ENCODE measurements around the gene A2M.

A2M gene

GRCh38 chr12:9106610-9107541, 8.8 kb downstream of the A2M start:
- no peak for DNase-seq (ENCODE audit: low read depth, low spot score)
- Histone ChIP-seq H3K36me3 (ENCODE audit: insufficient read depth, low read length) (no peaks in the 10 kb centered on the region), H3K9ac (ENCODE audit: insufficient read length) (no peak overlapping the region), H3K4me3 (no peak overlapping the region), H3K9me3 (ENCODE audit: low read depth, low read length) (no peaks in the 10 kb centered on the region), H3K27ac (no peak overlapping the region)
- no peak for TF ChIP-seq POLR2AphosphoS5 (IDR thresholded peaks at IDR 0.05; ENCODE audit: borderline replicate concordance, low read depth, low read length)
- TF ChIP-seq EZH2 (IDR thresholded peaks at IDR 0.05) = no peak
- no peak for TF ChIP-seq FOXP2 (optimal IDR thresholded peaks at IDR 0.05; ENCODE audit: control extremely low read depth, extremely low read length, insufficient read depth)

GRCh38 chr12:9106067-9106466, 9.7 kb downstream of the A2M start:
- Histone ChIP-seq H3K4me3 (no peak overlapping the region), H3K9me3 (ENCODE audit: low read depth, low read length) (no peaks in the 10 kb centered on the region), H3K36me3 (ENCODE audit: insufficient read depth, low read length) (no peaks in the 10 kb centered on the region), H3K27ac (no peak overlapping the region), H3K9ac (ENCODE audit: insufficient read length) (no peak overlapping the region)
- TF ChIP-seq EZH2 (IDR thresholded peaks at IDR 0.05) = no peak
- DNase-seq (ENCODE audit: low read depth, low spot score) = no peak

GRCh38 chr12:9104767-9105423, 10.8 kb downstream of the A2M start:
- no peak overlapping the region for H3K27ac ChIP-seq
- TF ChIP-seq POLR2AphosphoS5 (IDR thresholded peaks at IDR 0.05; ENCODE audit: borderline replicate concordance, low read depth, low read length) (no peak), FOXP2 (optimal IDR thresholded peaks at IDR 0.05; ENCODE audit: control extremely low read depth, extremely low read length, insufficient read depth) (no peak), EZH2 (IDR thresholded peaks at IDR 0.05) (no peak)
- no peaks in the 10 kb centered on the region for H3K36me3 ChIP-seq (ENCODE audit: insufficient read depth, low read length)
- H3K9ac ChIP-seq (ENCODE audit: insufficient read length) = no peak overlapping the region
- H3K9me3 ChIP-seq (ENCODE audit: low read depth, low read length) = no peaks in the 10 kb centered on the region
- H3K4me3 ChIP-seq = no peak overlapping the region
- DNase-seq (ENCODE audit: low read depth, low spot score) = no peak

GRCh38 chr12:9104087-9104486, 11.6 kb downstream of the A2M start:
- no peak overlapping the region for H3K9ac ChIP-seq (ENCODE audit: insufficient read length)
- TF ChIP-seq FOXP2 (optimal IDR thresholded peaks at IDR 0.05; ENCODE audit: control extremely low read depth, extremely low read length, insufficient read depth) (no peak), POLR2AphosphoS5 (IDR thresholded peaks at IDR 0.05; ENCODE audit: borderline replicate concordance, low read depth, low read length) (no peak), EZH2 (IDR thresholded peaks at IDR 0.05) (no peak)
- H3K4me3 ChIP-seq = no peak overlapping the region
- DNase-seq (ENCODE audit: low read depth, low spot score) = no peak
- H3K36me3 ChIP-seq (ENCODE audit: insufficient read depth, low read length) = no peaks in the 10 kb centered on the region
- H3K9me3 ChIP-seq (ENCODE audit: low read depth, low read length) = no peaks in the 10 kb centered on the region
- H3K27ac ChIP-seq = no peak overlapping the region

GRCh38 chr12:9103050-9103849, 12.5 kb downstream of the A2M start:
- no peak for DNase-seq (ENCODE audit: low read depth, low spot score)
- Histone ChIP-seq H3K4me3 (no peak overlapping the region), H3K9ac (ENCODE audit: insufficient read length) (no peak overlapping the region), H3K36me3 (ENCODE audit: insufficient read depth, low read length) (no peaks in the 10 kb centered on the region), H3K27ac (no peak overlapping the region), H3K9me3 (ENCODE audit: low read depth, low read length) (no peaks in the 10 kb centered on the region)
- no peak for TF ChIP-seq EZH2 (IDR thresholded peaks at IDR 0.05)

- Histone ChIP-seq H3K4me3 (no peak overlapping the region), H3K9ac (ENCODE audit: insufficient read length) (no peak overlapping the region), H3K36me3 (ENCODE audit: insufficient read depth, low read length) (no peaks in the 10 kb centered on the region), H3K9me3 (ENCODE audit: low read depth, low read length) (no peaks in the 10 kb centered on the region), H3K27ac (no peak overlapping the region)
- TF ChIP-seq POLR2AphosphoS5 (IDR thresholded peaks at IDR 0.05; ENCODE audit: borderline replicate concordance, low read depth, low read length) (no peak), EZH2 (IDR thresholded peaks at IDR 0.05) (no peak), FOXP2 (optimal IDR thresholded peaks at IDR 0.05; ENCODE audit: control extremely low read depth, extremely low read length, insufficient read depth) (no peak)
- no peak for DNase-seq (ENCODE audit: low read depth, low spot score)
These were observed 14.6 kb downstream of the A2M start for GRCh38 chr12:9101018-9101687.

GRCh38 chr12:9099552-9100190, 16.0 kb downstream of the A2M start:
- Histone ChIP-seq H3K9ac (ENCODE audit: insufficient read length) (no peak overlapping the region), H3K9me3 (ENCODE audit: low read depth, low read length) (no peaks in the 10 kb centered on the region), H3K27ac (no peak overlapping the region), H3K36me3 (ENCODE audit: insufficient read depth, low read length) (no peaks in the 10 kb centered on the region), H3K4me3 (no peak overlapping the region)
- no peak for DNase-seq (ENCODE audit: low read depth, low spot score)
- no peak for TF ChIP-seq FOXP2 (optimal IDR thresholded peaks at IDR 0.05; ENCODE audit: control extremely low read depth, extremely low read length, insufficient read depth)

All from SK-N-MC (cell line).